ENCODE data around the gene ST8SIA5. TPM values are rescaled to one million over a fixed set of nuclear protein-coding genes. Genes with fewer than 3 reads are reported as not detected.

The ST8SIA5 gene
- total and polyA plus RNA-seq, 2 of the 4 experiments (the other 2 are of a cell fraction), result 0.03 TPM; not detected in 1

DNA sequence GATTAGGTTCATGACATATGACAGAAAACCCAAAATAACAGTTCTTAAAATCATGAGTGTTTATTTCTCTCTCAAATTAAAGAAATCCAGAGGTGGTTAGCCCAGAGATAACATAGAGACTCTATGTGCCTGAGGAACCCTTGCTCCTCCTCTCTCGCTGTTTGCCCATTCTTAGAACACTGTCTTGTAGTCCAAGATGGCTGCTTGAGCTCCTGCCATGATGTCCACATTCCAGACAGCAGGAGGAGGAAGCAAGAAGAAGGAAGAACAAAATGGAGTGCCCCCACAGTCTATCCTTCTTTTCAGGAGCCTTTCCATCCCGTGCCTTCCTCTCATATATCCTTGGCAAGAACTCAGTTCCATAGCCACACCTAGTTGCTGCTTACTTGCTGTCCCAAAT is 13.9 kb upstream of the ST8SIA5 start:
- H2BK20ac ChIP-seq (ENCODE audit: low read depth, low read length), result no peak overlapping the region
- POLR2A ChIA-PET (ENCODE audit: unreplicated experiment), result no interaction called here

More for the DNA sequence above, 13.9 kb upstream of the ST8SIA5 start:
- Histone ChIP-seq H3K79me1 (ENCODE audit: low read depth in 1 of 2, low read length in 2 of 2) (no peaks in the 10 kb centered on the region), H3K9me3 (ENCODE audit: control insufficient read depth, insufficient read depth, low read length) (no peaks in the 10 kb centered on the region), H4K91ac (ENCODE audit: insufficient read depth, low read depth, low read length) (no peak overlapping the region), H3K36me3 (ENCODE audit: control insufficient read depth, insufficient read depth, low read length) (no peaks in the 10 kb centered on the region), H4K5ac (ENCODE audit: low read depth, low read length) (no peak overlapping the region), H3K4me3 (ENCODE audit: insufficient read depth, low read depth, low read length) (no peak overlapping the region), H3K4me2 (ENCODE audit: low read depth, low read length) (no peak overlapping the region), H2AK9ac (replicated peaks; ENCODE audit: low read depth, low read length, poor library complexity) (no peak overlapping the region), H3K27ac (ENCODE audit: insufficient read depth, low read length) (no peak overlapping the region), H2AK5ac (ENCODE audit: low read depth, low read length) (no peak overlapping the region), H3K56ac (ENCODE audit: extremely low read depth, insufficient read depth, low read length) (no peak overlapping the region), H2BK120ac (ENCODE audit: low read depth, low read length) (no peak overlapping the region), H3K4ac (ENCODE audit: low read depth, low read length) (no peak overlapping the region), H3K4me1 (ENCODE audit: control insufficient read depth, insufficient read depth, low read length) (no peaks in the 10 kb centered on the region), H2BK5ac (ENCODE audit: low read depth, low read length, poor library complexity, severe bottlenecking) (no peak overlapping the region), H2AFZ (replicated peaks; ENCODE audit: low read length, poor library complexity) (no peak overlapping the region), H3K23ac (ENCODE audit: low read depth, low read length) (no peak overlapping the region), H3K9me1 (ENCODE audit: insufficient read depth, low read length) (no peaks in the 10 kb centered on the region), H4K20me1 (ENCODE audit: insufficient read depth, low read length) (no peaks in the 10 kb centered on the region), H4K8ac (ENCODE audit: low read depth in 2 of 2, low read length in 2 of 2) (no peak overlapping the region), H3K18ac (ENCODE audit: low read depth, low read length) (no peak overlapping the region), H3K14ac (replicated peaks; ENCODE audit: low read depth, low read length) (no peak overlapping the region), H3K9ac (ENCODE audit: low read depth, low read length) (no peak overlapping the region), H2BK15ac (ENCODE audit: low read depth, low read length) (no peak overlapping the region), H3K27me3 (ENCODE audit: control insufficient read depth, insufficient read depth, low read length) (peaks cover 1% of the 10 kb centered on the region; the same call in 1 of the 2 replicates)
- DNase-seq (no peak), ATAC-seq (ENCODE audit: low read depth) (no peak)
- in situ Hi-C loops (cut with MboI; ENCODE audit: low sequenced_read_pairs), result no loop called here
- no TSS peak for BruUV-seq (replicated peaks)
- intact Hi-C loops (cut with micrococcal nuclease), result no loop called here
- TF ChIP-seq, protein P1, sequence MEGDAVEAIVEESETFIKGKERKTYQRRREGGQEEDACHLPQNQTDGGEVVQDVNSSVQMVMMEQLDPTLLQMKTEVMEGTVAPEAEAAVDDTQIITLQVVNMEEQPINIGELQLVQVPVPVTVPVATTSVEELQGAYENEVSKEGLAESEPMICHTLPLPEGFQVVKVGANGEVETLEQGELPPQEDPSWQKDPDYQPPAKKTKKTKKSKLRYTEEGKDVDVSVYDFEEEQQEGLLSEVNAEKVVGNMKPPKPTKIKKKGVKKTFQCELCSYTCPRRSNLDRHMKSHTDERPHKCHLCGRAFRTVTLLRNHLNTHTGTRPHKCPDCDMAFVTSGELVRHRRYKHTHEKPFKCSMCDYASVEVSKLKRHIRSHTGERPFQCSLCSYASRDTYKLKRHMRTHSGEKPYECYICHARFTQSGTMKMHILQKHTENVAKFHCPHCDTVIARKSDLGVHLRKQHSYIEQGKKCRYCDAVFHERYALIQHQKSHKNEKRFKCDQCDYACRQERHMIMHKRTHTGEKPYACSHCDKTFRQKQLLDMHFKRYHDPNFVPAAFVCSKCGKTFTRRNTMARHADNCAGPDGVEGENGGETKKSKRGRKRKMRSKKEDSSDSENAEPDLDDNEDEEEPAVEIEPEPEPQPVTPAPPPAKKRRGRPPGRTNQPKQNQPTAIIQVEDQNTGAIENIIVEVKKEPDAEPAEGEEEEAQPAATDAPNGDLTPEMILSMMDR (conservative IDR thresholded peaks at IDR 0.05; ENCODE audit: low read depth, low read length), result no peak
- no peak for TF ChIP-seq MAFK (IDR thresholded peaks at IDR 0.05; ENCODE audit: low read depth, low read length)
- dilution Hi-C loops (cut with HindIII; ENCODE audit: low sequenced_read_pairs, unreplicated experiment), result no loop called here
- CTCF ChIA-PET, result no interaction called here
- WGBS, 2 experiments (ENCODE audit: extremely low coverage in 2 of 2, insufficient read length in 1 of 2), result no CpG with 5 or more reads among the region's 2 CpGs
